ENCODE results near the gene PADI1. TPM values are rescaled to one million over a fixed set of nuclear protein-coding genes. Genes with fewer than 3 reads are reported as not detected.

Gene PADI1
- polyA plus RNA-seq, 1 of the 3 experiments (the other 2 are of a cell fraction) = 0.26 TPM

DNA sequence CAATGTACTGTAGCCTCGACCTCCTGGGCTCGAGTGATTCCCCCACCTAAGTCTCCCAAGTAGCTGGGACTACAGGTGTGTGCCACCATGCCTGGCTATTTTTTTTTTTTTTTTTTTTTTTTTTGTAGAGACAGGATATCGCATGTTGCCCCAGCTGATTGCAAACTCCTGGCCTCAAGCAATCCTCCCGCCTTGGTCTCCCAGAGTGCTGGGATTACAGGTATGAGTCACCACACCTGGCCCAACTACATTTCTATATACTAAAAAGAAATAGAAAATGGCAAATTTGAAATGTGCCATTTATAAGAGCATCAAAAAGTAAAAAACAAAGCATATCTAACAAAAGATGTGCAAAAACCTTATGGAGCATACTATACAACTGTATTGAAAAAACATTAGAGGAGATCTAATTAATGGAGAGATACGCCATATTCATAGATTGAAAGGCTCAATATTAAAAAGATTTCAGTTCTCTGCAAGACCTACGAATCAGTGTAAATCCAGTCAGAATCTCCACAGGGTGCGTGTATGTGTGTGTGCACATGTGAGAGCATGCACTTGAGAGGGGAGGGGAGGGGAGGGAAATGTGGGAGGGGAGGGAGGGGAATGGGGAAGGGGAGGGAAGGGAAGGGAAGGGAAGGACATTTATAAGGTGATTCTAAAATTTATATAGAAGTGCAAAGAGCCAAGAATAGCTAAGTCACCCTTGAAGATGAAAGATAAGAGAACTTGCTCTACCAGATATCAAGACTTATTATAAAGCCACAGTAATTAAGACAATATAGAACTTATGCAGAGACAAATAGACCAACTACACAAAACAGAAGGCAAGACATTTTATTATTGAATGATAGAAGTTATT is 87.6 kb downstream of the PADI1 start (continued):
- TF ChIP-seq, protein P1, sequence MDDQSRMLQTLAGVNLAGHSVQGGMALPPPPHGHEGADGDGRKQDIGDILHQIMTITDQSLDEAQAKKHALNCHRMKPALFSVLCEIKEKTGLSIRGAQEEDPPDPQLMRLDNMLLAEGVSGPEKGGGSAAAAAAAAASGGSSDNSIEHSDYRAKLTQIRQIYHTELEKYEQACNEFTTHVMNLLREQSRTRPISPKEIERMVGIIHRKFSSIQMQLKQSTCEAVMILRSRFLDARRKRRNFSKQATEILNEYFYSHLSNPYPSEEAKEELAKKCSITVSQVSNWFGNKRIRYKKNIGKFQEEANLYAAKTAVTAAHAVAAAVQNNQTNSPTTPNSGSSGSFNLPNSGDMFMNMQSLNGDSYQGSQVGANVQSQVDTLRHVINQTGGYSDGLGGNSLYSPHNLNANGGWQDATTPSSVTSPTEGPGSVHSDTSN (IDR thresholded peaks at IDR 0.05) = no peak
- TF ChIP-seq, protein P2, sequence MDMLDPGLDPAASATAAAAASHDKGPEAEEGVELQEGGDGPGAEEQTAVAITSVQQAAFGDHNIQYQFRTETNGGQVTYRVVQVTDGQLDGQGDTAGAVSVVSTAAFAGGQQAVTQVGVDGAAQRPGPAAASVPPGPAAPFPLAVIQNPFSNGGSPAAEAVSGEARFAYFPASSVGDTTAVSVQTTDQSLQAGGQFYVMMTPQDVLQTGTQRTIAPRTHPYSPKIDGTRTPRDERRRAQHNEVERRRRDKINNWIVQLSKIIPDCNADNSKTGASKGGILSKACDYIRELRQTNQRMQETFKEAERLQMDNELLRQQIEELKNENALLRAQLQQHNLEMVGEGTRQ (IDR thresholded peaks at IDR 0.05; ENCODE audit: borderline replicate concordance, low read depth, low read length) = no peak
- TF ChIP-seq TEAD4 (IDR thresholded peaks at IDR 0.05; ENCODE audit: borderline replicate concordance, insufficient read depth) (no peak), FOSL2 (IDR thresholded peaks at IDR 0.05; ENCODE audit: borderline replicate concordance, low read depth) (no peak), RFX5 (IDR thresholded peaks at IDR 0.05; ENCODE audit: low read length) (no peak), MEF2A (IDR thresholded peaks at IDR 0.05; ENCODE audit: borderline replicate concordance, low read depth) (no peak), CHD2 (IDR thresholded peaks at IDR 0.05; ENCODE audit: low read length, partially characterized antibody) (no peak)

DNA sequence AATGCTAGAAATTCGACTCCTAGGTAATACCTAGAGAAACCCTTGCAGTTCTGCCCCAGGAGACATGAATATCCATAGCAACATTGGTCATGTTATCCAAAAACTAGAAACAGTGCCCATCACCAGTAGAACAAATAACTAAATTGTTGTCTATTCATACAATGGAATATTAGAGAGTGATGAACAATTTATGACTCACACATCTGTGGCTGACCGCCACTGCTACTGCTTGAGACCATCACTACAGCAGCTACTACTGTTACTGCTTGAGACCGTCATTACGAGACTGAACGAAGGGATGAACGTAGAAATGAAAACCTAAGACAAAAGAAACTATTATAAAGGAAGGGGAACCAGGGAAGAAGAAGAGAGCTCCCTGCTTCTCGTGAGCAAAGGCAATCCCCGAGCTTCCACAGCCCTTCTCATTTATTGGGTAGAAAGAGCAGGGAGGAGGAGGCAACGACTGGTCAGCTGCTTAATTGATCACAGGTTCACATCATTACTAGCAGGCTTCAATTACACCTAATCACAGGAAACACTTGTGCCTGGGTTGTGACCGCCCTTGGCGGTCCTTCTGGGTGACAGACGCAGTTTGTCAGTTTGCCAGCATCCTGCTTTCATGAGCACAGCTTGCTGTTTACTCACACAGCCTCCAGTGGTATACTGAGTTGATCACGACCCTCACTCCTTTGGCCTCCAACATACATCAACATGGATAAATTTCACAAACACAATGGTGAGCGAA is 88.9 kb downstream of the PADI1 start:
- Histone ChIP-seq H3K36me3 (replicated peaks in 1 of 2; ENCODE audit: control insufficient read depth in 1 of 2, insufficient read depth in 2 of 2, low read length in 1 of 2) (no peaks in the 10 kb centered on the region), H3K9me2 (no peaks in the 10 kb centered on the region), H3K9me3 (no peaks in the 10 kb centered on the region), H3K4me2 (no peak overlapping the region), H3K9ac (no peak overlapping the region), H3K27me3 (ENCODE audit: insufficient read depth) (no peaks in the 10 kb centered on the region; the same call in 1 of the 2 replicates), H2AFZ (ENCODE audit: low read depth) (no peak overlapping the region), H4K20me1 (ENCODE audit: insufficient read depth) (no peaks in the 10 kb centered on the region), H3F3A (replicated peaks; ENCODE audit: insufficient read depth) (no peaks in the 10 kb centered on the region), H3K79me2 (ENCODE audit: insufficient read depth) (no peaks in the 10 kb centered on the region), H3K4me3 (ENCODE audit: low read depth in 2 of 2, low read length in 1 of 2) (no peak overlapping the region), H3K4me1 (ENCODE audit: control insufficient read depth in 1 of 2, insufficient read depth in 2 of 2, low read depth in 1 of 2, low read length in 1 of 2) (peaks cover 0 to 3% of the 10 kb centered on the region in 2 experiments; a peak in 1 of 4 replicates), H3K27ac (ENCODE audit: low read depth in 2 of 2, low read length in 1 of 2) (no peak overlapping the region)
- ChIA-PET CTCF (interaction anchor here (0.7 to 0.8 kb wide), 2 partner anchors 14 to 42 kb away, joined by 3 to 4 read pairs; no protein-coding TSS in a partner anchor), POLR2A (no interaction called here)
- no peak for DNase-seq
- WGBS (ENCODE audit: low lambda C conversion rate) = 32% methylated on average over 14 of the region's 14 CpGs
- TF ChIP-seq, protein P1 (IDR thresholded peaks at IDR 0.05) = no peak
- TF ChIP-seq TEAD4 (IDR thresholded peaks at IDR 0.05; ENCODE audit: borderline replicate concordance, insufficient read depth) = no peak
- TF ChIP-seq RXRA (IDR thresholded peaks at IDR 0.05; ENCODE audit: borderline replicate concordance, low read depth) = no peak
- TF ChIP-seq FOSL2 (IDR thresholded peaks at IDR 0.05; ENCODE audit: borderline replicate concordance, low read depth) = no peak
- TF ChIP-seq SIN3A (IDR thresholded peaks at IDR 0.05; ENCODE audit: borderline replicate concordance, low read depth, low read length) = no peak
- TF ChIP-seq RFX5 (IDR thresholded peaks at IDR 0.05; ENCODE audit: low read length) = no peak
- TF ChIP-seq FOXM1 (IDR thresholded peaks at IDR 0.05; ENCODE audit: low read depth) = no peak
- TF ChIP-seq, protein P3, sequence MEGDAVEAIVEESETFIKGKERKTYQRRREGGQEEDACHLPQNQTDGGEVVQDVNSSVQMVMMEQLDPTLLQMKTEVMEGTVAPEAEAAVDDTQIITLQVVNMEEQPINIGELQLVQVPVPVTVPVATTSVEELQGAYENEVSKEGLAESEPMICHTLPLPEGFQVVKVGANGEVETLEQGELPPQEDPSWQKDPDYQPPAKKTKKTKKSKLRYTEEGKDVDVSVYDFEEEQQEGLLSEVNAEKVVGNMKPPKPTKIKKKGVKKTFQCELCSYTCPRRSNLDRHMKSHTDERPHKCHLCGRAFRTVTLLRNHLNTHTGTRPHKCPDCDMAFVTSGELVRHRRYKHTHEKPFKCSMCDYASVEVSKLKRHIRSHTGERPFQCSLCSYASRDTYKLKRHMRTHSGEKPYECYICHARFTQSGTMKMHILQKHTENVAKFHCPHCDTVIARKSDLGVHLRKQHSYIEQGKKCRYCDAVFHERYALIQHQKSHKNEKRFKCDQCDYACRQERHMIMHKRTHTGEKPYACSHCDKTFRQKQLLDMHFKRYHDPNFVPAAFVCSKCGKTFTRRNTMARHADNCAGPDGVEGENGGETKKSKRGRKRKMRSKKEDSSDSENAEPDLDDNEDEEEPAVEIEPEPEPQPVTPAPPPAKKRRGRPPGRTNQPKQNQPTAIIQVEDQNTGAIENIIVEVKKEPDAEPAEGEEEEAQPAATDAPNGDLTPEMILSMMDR (IDR thresholded peaks at IDR 0.05) = no peak
- no peak for TF ChIP-seq JUND (IDR thresholded peaks at IDR 0.05)
- TF ChIP-seq TAF1 (IDR thresholded peaks at IDR 0.05; ENCODE audit: borderline replicate concordance, low read depth, low read length) = no peak
- no peak for TF ChIP-seq FOXJ3 (CRISPR knock-in tag; IDR thresholded peaks at IDR 0.05)
- TF ChIP-seq, protein P4, sequence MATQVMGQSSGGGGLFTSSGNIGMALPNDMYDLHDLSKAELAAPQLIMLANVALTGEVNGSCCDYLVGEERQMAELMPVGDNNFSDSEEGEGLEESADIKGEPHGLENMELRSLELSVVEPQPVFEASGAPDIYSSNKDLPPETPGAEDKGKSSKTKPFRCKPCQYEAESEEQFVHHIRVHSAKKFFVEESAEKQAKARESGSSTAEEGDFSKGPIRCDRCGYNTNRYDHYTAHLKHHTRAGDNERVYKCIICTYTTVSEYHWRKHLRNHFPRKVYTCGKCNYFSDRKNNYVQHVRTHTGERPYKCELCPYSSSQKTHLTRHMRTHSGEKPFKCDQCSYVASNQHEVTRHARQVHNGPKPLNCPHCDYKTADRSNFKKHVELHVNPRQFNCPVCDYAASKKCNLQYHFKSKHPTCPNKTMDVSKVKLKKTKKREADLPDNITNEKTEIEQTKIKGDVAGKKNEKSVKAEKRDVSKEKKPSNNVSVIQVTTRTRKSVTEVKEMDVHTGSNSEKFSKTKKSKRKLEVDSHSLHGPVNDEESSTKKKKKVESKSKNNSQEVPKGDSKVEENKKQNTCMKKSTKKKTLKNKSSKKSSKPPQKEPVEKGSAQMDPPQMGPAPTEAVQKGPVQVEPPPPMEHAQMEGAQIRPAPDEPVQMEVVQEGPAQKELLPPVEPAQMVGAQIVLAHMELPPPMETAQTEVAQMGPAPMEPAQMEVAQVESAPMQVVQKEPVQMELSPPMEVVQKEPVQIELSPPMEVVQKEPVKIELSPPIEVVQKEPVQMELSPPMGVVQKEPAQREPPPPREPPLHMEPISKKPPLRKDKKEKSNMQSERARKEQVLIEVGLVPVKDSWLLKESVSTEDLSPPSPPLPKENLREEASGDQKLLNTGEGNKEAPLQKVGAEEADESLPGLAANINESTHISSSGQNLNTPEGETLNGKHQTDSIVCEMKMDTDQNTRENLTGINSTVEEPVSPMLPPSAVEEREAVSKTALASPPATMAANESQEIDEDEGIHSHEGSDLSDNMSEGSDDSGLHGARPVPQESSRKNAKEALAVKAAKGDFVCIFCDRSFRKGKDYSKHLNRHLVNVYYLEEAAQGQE (IDR thresholded peaks at IDR 0.05; ENCODE audit: low read depth, low read length) = no peak
- TF ChIP-seq YY1 (IDR thresholded peaks at IDR 0.05; ENCODE audit: low read depth) = no peak
- no peak for TF ChIP-seq EZH2phosphoT487 (IDR thresholded peaks at IDR 0.05; ENCODE audit: borderline replicate concordance, low read depth)

Measured in SK-N-SH (cell line).